DND-41 (cell line): ENCODE results near the gene SEPTIN1.

ENCODE experiments used
- CTCF ChIP-seq: IDR thresholded peaks from 2 replicates; pipeline ENCODE4 v1.5.1; 2012; ENCODE audit warnings: borderline replicate concordance, low read length, moderate library complexity, mild to moderate bottlenecking; ENCODE audit not compliant: poor library complexity, severe bottlenecking; ENCODE audit errors: extremely low read depth
- EZH2 ChIP-seq: IDR thresholded peaks from 3 replicates; pipeline ENCODE4 v1.6.1; 2012; ENCODE audit warnings: borderline replicate concordance, low read depth, mild to moderate bottlenecking, moderate library complexity, low read length, inconsistent platforms; ENCODE audit not compliant: severe bottlenecking

- TF ChIP-seq CTCF (no peak), EZH2 (no peak)
Measured at GRCh38 chr16:30368122-30368791, 14.1 kb downstream of the SEPTIN1 start.
